Measurements from ENCODE around the gene OR51B6. TPM values are rescaled to one million over a fixed set of nuclear protein-coding genes. Genes with fewer than 3 reads are reported as not detected.

OR51B6 gene
- total and polyA plus RNA-seq, 9 of the 15 experiments (the other 6 are each of a cell fraction or from before 2014, with no cell fraction given): 0.06 to 0.97 TPM; not detected in 7

DNA sequence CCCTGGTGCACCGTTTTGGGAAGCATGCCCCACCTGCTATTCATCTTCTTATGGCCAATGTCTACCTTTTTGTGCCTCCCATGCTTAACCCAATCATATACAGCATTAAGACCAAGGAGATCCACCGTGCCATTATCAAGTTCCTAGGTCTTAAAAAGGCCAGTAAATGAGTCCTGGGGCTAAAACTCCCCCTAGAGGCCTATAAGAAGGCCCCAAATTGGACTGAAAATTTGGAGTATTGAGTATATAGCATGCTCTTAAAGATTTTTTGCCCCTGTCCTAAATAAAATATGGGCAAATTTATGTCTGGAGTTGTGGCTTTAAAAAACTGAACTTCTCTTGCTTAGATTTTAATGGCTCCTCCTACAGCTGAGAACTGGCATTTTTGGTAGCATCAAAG lies 38.9 kb downstream of the OR51B6 start:
- BruUV-seq (replicated peaks): no TSS peak
- Histone ChIP-seq H3K36me3 (ENCODE audit: control insufficient read depth, insufficient read depth, low read length) (peaks cover 74% of the 10 kb centered on the region), H4K20me1 (replicated peaks; ENCODE audit: control insufficient read depth, insufficient read depth, low read length) (peaks cover 3% of the 10 kb centered on the region; the same call in 1 of the 2 replicates), H3K9ac (ENCODE audit: insufficient read depth in 1 of 2, low read depth in 2 of 2, low read length in 2 of 2) (no peak overlapping the region), H3K27ac (ENCODE audit: extremely low read depth, low read depth, low read length) (no peak overlapping the region), H3K27me3 (ENCODE audit: control insufficient read depth in 2 of 2, insufficient read depth in 2 of 2, low read length in 2 of 2) (no peaks in the 10 kb centered on the region), H3K4me2 (ENCODE audit: insufficient read depth, low read length) (no peak overlapping the region), H3K9me1 (ENCODE audit: control insufficient read depth, insufficient read depth, low read length) (no peaks in the 10 kb centered on the region), H3K4me3 (no peak overlapping the region), H3K4me1 (replicated peaks in 1 of 2; ENCODE audit: control insufficient read depth in 2 of 2, insufficient read depth in 2 of 2, low read length in 2 of 2) (no peaks in the 10 kb centered on the region), H3K79me2 (ENCODE audit: control insufficient read depth, insufficient read depth, low read length) (peaks cover 80% of the 10 kb centered on the region), H3K9me3 (replicated peaks; ENCODE audit: control insufficient read depth, insufficient read depth, low read depth, low read length) (no peaks in the 10 kb centered on the region), H2AFZ (ENCODE audit: low read depth, low read length) (no peak overlapping the region)
- ChIA-PET POLR2A (no interaction called here), CTCF (ENCODE audit: low intra/inter-chr PET ratio) (no interaction called here)
- intact Hi-C loops (cut with micrococcal nuclease): no loop called here
- DNase-seq (ENCODE audit: extremely low read depth in 1 of 4, low spot score in 3 of 4) (no peak), FAIRE-seq (no peak), ATAC-seq (peak; percentile 29; the same call in 1 of the 3 replicates)
- in situ Hi-C loops (cut with MboI): no loop called here
- WGBS (ENCODE audit: insufficient coverage, low coverage, missing lambda C conversion rate): 52% methylated on average over 2 of the region's 2 CpGs
- TF ChIP-seq, protein P1, sequence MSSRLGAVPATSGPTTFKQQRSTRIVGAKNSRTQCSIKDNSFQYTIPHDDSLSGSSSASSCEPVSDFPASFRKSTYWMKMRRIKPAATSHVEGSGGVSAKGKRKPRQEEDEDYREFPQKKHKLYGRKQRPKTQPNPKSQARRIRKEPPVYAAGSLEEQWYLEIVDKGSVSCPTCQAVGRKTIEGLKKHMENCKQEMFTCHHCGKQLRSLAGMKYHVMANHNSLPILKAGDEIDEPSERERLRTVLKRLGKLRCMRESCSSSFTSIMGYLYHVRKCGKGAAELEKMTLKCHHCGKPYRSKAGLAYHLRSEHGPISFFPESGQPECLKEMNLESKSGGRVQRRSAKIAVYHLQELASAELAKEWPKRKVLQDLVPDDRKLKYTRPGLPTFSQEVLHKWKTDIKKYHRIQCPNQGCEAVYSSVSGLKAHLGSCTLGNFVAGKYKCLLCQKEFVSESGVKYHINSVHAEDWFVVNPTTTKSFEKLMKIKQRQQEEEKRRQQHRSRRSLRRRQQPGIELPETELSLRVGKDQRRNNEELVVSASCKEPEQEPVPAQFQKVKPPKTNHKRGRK (tag; IDR thresholded peaks at IDR 0.05): no peak
- TF ChIP-seq, protein P2, sequence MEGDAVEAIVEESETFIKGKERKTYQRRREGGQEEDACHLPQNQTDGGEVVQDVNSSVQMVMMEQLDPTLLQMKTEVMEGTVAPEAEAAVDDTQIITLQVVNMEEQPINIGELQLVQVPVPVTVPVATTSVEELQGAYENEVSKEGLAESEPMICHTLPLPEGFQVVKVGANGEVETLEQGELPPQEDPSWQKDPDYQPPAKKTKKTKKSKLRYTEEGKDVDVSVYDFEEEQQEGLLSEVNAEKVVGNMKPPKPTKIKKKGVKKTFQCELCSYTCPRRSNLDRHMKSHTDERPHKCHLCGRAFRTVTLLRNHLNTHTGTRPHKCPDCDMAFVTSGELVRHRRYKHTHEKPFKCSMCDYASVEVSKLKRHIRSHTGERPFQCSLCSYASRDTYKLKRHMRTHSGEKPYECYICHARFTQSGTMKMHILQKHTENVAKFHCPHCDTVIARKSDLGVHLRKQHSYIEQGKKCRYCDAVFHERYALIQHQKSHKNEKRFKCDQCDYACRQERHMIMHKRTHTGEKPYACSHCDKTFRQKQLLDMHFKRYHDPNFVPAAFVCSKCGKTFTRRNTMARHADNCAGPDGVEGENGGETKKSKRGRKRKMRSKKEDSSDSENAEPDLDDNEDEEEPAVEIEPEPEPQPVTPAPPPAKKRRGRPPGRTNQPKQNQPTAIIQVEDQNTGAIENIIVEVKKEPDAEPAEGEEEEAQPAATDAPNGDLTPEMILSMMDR (IDR thresholded peaks at IDR 0.05 in 2 of 3, conservative IDR thresholded peaks at IDR 0.05 in 1 of 3; ENCODE audit: insufficient read depth in 2 of 3, low read depth in 1 of 3, low read length in 3 of 3): peak in 2 of 3 experiments; percentile 7 to 33; a peak in 1 of 6 replicates

Data from K562 (cell line).